ENCODE data around the gene FHIP2A.
"Not testable (repeated sequence)": the region's sequence is repeated elsewhere in the genome, so short reads cannot be mapped to it uniquely, and the experiment has no call there.

FHIP2A gene

DNA sequence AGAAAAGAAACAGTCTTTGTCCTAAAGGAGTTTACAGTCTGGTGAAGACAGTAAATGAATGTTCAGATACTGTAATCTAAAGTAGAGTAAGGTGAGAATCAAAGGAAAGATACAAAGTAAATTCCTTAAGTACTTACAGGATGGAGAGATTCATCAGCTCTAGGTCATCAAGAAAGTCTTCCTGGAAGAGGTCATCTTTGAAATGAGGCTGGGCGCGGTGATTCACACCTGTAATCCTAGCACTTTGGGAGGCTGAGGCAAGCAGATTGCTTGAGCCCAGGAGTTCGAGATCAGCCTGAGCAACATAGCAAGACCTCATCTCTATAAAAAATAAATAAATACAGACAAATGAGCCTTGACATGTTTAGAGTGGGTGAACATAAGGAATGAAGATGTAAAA, 18.3 kb downstream of the FHIP2A start:
- no peak for DNase-seq (ENCODE audit: low spot score)
- TF ChIP-seq, protein P1, sequence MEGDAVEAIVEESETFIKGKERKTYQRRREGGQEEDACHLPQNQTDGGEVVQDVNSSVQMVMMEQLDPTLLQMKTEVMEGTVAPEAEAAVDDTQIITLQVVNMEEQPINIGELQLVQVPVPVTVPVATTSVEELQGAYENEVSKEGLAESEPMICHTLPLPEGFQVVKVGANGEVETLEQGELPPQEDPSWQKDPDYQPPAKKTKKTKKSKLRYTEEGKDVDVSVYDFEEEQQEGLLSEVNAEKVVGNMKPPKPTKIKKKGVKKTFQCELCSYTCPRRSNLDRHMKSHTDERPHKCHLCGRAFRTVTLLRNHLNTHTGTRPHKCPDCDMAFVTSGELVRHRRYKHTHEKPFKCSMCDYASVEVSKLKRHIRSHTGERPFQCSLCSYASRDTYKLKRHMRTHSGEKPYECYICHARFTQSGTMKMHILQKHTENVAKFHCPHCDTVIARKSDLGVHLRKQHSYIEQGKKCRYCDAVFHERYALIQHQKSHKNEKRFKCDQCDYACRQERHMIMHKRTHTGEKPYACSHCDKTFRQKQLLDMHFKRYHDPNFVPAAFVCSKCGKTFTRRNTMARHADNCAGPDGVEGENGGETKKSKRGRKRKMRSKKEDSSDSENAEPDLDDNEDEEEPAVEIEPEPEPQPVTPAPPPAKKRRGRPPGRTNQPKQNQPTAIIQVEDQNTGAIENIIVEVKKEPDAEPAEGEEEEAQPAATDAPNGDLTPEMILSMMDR (IDR thresholded peaks at IDR 0.05; ENCODE audit: borderline replicate concordance, control extremely low read depth, extremely low read depth, insufficient read depth, missing control alignments): no peak
- in situ Hi-C loops (cut with MboI; ENCODE audit: low sequenced_read_pairs, unreplicated experiment): no loop called here

DNA sequence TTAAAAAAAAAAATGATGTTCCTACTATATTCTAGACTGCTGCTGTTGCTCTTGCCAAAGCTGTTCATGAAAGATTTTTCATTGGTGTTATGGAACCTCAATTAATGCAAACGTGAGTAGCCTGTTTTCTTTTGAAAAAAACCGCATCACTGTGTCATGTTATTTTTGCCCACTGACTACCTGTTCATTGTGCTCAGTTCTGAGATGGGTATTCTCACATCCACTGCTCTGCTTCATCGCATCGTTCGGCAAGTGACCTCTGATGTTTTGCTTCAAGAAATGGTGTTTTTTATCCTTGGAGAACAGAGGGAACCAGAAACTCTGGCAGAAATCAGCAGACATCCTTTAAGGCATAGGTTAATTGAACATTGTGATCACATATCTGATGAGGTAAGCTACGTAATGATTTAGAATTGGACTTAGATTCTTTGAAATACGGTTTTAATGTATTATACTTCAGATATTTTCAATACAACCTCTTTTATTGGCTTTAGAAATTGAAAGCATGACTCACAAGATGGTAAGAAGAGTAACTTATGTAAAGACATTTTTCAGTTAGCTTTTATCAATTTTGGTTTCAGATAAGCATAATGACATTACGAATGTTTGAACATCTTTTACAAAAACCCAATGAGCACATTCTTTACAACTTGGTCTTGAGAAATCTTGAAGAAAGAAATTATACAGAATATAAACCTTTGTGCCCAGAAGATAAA, 24.6 kb downstream of the FHIP2A start:
- TF ChIP-seq, protein P1 (IDR thresholded peaks at IDR 0.05; ENCODE audit: borderline replicate concordance, control extremely low read depth, extremely low read depth, insufficient read depth, missing control alignments): no peak
- in situ Hi-C loops (cut with MboI; ENCODE audit: low sequenced_read_pairs, unreplicated experiment): no loop called here
- DNase-seq (ENCODE audit: low spot score): no peak

DNA sequence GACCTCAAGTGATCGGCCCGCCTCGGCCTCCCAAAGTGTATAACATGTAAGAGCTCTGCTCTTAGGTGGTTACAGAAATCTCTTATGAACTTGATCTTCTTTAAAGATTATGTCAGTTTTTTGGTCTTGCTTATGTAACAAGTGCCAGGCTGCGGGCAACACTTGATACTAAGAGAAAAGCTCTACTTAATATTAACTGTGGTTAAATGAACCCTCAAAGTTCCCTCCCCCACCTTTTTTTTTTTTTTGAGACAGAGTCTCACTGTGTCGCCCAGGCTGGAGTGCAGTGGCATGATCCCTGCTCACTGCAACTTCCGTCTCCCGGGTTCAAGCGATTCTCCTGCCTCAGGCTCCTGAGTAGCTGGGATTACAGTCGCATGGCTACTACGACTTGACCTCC, 25.9 kb downstream of the FHIP2A start:
- in situ Hi-C loops (cut with MboI; ENCODE audit: low sequenced_read_pairs, unreplicated experiment); DNase-seq (ENCODE audit: low spot score): not testable (repeated sequence)

DNA sequence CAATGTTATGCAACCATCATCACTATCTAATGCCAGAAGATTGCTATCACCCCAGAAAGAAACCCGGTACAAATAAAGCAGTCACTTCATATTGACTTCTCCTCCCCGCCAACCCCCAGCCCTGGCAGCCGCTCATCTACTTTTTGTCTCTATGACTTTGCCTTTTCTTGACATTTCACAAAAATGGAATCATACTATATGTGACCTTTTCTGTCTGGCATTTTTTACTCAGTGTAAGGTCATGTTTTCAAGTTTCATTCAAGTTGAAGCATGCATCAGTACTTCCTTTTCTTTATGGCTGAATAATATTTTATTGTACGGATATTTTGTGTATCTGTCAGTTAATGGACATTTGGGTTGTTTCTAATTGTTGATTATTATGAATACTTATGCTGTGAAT, 28.1 kb downstream of the FHIP2A start:
- TF ChIP-seq, protein P1 (IDR thresholded peaks at IDR 0.05; ENCODE audit: borderline replicate concordance, control extremely low read depth, extremely low read depth, insufficient read depth, missing control alignments): no peak
- in situ Hi-C loops (cut with MboI; ENCODE audit: low sequenced_read_pairs, unreplicated experiment): no loop called here
- no peak for DNase-seq (ENCODE audit: low spot score)

DNA sequence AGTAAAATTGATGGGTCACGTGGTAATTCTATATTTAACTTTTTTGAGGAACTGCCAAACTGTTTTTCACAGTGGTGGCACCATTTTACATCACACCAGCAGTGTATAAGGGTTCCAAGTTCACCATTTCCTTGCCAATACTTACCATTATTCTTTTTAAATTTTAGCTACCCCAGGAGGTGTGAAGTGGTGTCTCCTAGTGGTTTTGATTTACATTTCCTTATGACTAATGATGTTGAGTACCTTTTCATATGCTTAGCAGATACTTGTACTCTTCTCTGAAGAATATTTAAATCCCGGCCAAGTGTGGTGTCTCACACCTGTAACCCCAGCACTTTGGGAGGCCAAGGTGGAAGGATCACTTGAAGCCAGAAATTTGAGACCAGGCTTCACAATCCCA, 28.5 kb downstream of the FHIP2A start:
- in situ Hi-C loops (cut with MboI; ENCODE audit: low sequenced_read_pairs, unreplicated experiment): no loop called here
- DNase-seq (ENCODE audit: low spot score): no peak
- TF ChIP-seq, protein P1 (IDR thresholded peaks at IDR 0.05; ENCODE audit: borderline replicate concordance, control extremely low read depth, extremely low read depth, insufficient read depth, missing control alignments): no peak

DNA sequence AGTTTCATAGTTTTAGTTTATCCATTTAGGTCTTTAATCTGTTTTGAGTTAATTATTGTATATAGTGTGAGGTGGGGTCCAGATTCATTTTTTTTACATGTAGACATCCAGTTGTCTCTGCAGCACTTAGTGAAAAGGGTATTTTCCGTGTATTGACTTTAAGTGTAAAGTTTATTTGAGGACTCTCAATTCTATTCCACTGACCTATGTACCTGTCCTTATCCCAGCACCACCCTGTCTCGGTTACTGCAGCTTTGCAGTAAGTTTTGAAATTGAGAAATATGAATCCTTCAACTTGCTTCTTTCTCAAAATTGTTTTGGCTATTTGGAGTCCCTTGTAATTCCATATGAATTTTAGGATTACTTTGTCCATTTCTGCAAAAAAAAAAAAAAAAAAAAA, 29.8 kb downstream of the FHIP2A start:
- in situ Hi-C loops (cut with MboI; ENCODE audit: low sequenced_read_pairs, unreplicated experiment): no loop called here
- no peak for DNase-seq (ENCODE audit: low spot score)
- TF ChIP-seq, protein P1 (IDR thresholded peaks at IDR 0.05; ENCODE audit: borderline replicate concordance, control extremely low read depth, extremely low read depth, insufficient read depth, missing control alignments): no peak

DNA sequence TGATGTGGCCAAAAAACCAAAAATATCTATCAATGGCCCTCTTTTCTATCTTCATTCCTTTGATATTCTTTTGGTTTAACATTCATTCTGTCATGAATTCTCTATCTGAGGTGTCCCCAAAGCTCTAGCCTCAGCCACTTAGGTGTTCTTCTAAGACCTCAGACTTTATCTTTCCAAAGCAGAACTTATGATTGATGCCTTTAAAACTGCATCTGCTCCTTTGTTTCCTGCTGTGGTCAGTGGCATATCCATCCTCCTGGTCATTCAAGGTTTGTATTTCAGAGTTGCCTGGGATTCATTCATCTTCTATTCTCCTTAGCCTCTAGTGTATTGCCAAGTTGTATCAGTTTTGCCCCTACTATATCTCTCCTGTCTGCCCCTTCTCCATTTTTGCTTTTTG, 30.6 kb downstream of the FHIP2A start:
- in situ Hi-C loops (cut with MboI; ENCODE audit: low sequenced_read_pairs, unreplicated experiment): no loop called here
- DNase-seq (ENCODE audit: low spot score): no peak
- TF ChIP-seq, protein P1 (IDR thresholded peaks at IDR 0.05; ENCODE audit: borderline replicate concordance, control extremely low read depth, extremely low read depth, insufficient read depth, missing control alignments): no peak
